Endothelial cell of umbilical vein (primary cell): ENCODE data around the gene EFNA5. TPM values are rescaled to one million over a fixed set of nuclear protein-coding genes. Genes with fewer than 3 reads are reported as not detected.

Experiments used
- BruUV-seq: library from RNA; stranded (reverse); fragments of 400-500 nt; replicated peaks from 2 replicates; lab custom pipeline; 2021; lab: Mats Ljungman, UMichigan
- CTCF ChIA-PET: fragments of 300-600, 350-600 bp; sonication (Branson Sonifier 250); formaldehyde crosslinking; loops from one replicate; lab custom pipeline; 2021; ENCODE audit warnings: antibody characterized with exemption, inconsistent platforms; lab: Charles Lee
- POLR2A ChIA-PET: fragments of 300-600, 350-600 bp; sonication (Branson Sonifier 250); formaldehyde crosslinking; loops from one replicate; lab custom pipeline; 2021; ENCODE audit warnings: antibody characterized with exemption, inconsistent platforms; lab: Charles Lee
- DNase-seq: peaks from one replicate; pipeline ENCODE4 v3.0.0-alpha.2; 2011; ENCODE audit warnings: low read depth, low spot score
- FAIRE-seq: peaks from 2 replicates; lab custom pipeline; 2011; peaks lifted over from hg19 to GRCh38; lab: Jason Lieb, UNC
- H2AFZ ChIP-seq: 2 replicates; pipeline ENCODE4 v1.6.0; 2012; ENCODE audit warnings: low read depth, low read length, control low read depth, inconsistent platforms
- H3K27ac ChIP-seq: 2 replicates; pipeline ENCODE4 v1.5.1; 2011; ENCODE audit warnings: low read depth, mild to moderate bottlenecking, control low read depth, low read length, moderate library complexity; ENCODE audit not compliant: insufficient read depth
- H3K27me3 ChIP-seq, 2 experiments: 2 replicates each; pipeline versions ENCODE4 v1.6.0 to v1.6.1; 2011; ENCODE audit warnings: low read length in 2 of 2, mixed read lengths in 1 of 2; ENCODE audit not compliant: control insufficient read depth in 2 of 2, insufficient read depth in 2 of 2
- H3K36me3 ChIP-seq, 2 experiments: 2 replicates in 1 of 2; 3 replicates in 1 of 2; pipeline ENCODE4 v1.5.1; 2011; ENCODE audit warnings: low read length in 2 of 2, mild to moderate bottlenecking in 1 of 2, moderate library complexity in 1 of 2; ENCODE audit not compliant: control insufficient read depth in 2 of 2, insufficient read depth in 2 of 2; ENCODE audit errors: extremely low read depth in 1 of 2
- H3K4me1 ChIP-seq: 3 replicates; pipeline ENCODE4 v1.5.1; 2011; ENCODE audit warnings: mild to moderate bottlenecking, low read length; ENCODE audit not compliant: control insufficient read depth, insufficient read depth; ENCODE audit errors: extremely low read depth
- H3K4me2 ChIP-seq: 2 replicates; pipeline ENCODE4 v1.6.1; 2011; ENCODE audit warnings: low read length, control low read depth, mixed read lengths; ENCODE audit not compliant: insufficient read depth
- H3K4me3 ChIP-seq, 3 experiments: fragments of 200-600 bp in 1 of 3; sonication (generic), shearing (Covaris generic) in 1 of 3; replicated peaks in 1 of 3; 2 replicates each; pipeline ENCODE4 v1.5.1; 2011 to 2016; ENCODE audit warnings: control low read depth in 3 of 3, low read length in 3 of 3, mild to moderate bottlenecking in 2 of 3, inconsistent platforms in 1 of 3, low read depth in 1 of 3, moderate library complexity in 1 of 3; ENCODE audit not compliant: insufficient read depth in 1 of 3
- H3K79me2 ChIP-seq: 2 replicates; pipeline ENCODE4 v1.6.0; 2012; ENCODE audit warnings: low read length, inconsistent platforms; ENCODE audit not compliant: control insufficient read depth, insufficient read depth
- H3K9ac ChIP-seq: replicated peaks from 2 replicates; pipeline ENCODE3; 2011; ENCODE audit warnings: low read length, control low read depth; ENCODE audit not compliant: insufficient read depth; ENCODE audit errors: extremely low read depth
- H3K9me1 ChIP-seq: replicated peaks from 3 replicates; pipeline ENCODE4 v1.6.0; 2011; ENCODE audit warnings: mild to moderate bottlenecking, low read length; ENCODE audit not compliant: control insufficient read depth, insufficient read depth; ENCODE audit errors: extremely low read depth
- H3K9me3 ChIP-seq: replicated peaks from 2 replicates; pipeline ENCODE4 v1.5.1; 2012; ENCODE audit warnings: low read length, inconsistent platforms; ENCODE audit not compliant: control insufficient read depth, insufficient read depth
- H4K20me1 ChIP-seq: replicated peaks from 2 replicates; pipeline ENCODE3; 2011; ENCODE audit warnings: mild to moderate bottlenecking, low read length; ENCODE audit not compliant: control insufficient read depth, insufficient read depth; ENCODE audit errors: extremely low read depth
- CTCF ChIP-seq, 2 donors: IDR thresholded peaks; 1 replicate in 1 of 2; 2 replicates in 1 of 2; pipeline ENCODE4 v1.5.1; 2011; ENCODE audit warnings: low read length in 2 of 2, mild to moderate bottlenecking in 2 of 2, moderate library complexity in 2 of 2, control low read depth in 1 of 2, inconsistent platforms in 1 of 2, low read depth in 1 of 2; ENCODE audit not compliant: insufficient read depth in 1 of 2; ENCODE audit errors: extremely low read depth in 1 of 2
- EZH2 ChIP-seq: IDR thresholded peaks from 2 replicates; pipeline ENCODE4 v1.6.1; 2012; ENCODE audit warnings: borderline replicate concordance, low read depth, mild to moderate bottlenecking, moderate library complexity, low read length, inconsistent platforms; ENCODE audit not compliant: severe bottlenecking
- FOS ChIP-seq: IDR thresholded peaks from 2 replicates; pipeline ENCODE4 v1.6.1; 2011; ENCODE audit warnings: mild to moderate bottlenecking, low read length, moderate library complexity, borderline replicate concordance; ENCODE audit not compliant: insufficient read depth
- GATA2 ChIP-seq: IDR thresholded peaks from 2 replicates; pipeline ENCODE4 v1.7.0; 2011; ENCODE audit warnings: low read depth, mild to moderate bottlenecking, moderate library complexity, mixed read lengths, low read length; ENCODE audit not compliant: insufficient read length, insufficient read depth
- JUN ChIP-seq: IDR thresholded peaks from 2 replicates; pipeline ENCODE4 v1.6.1; 2011; ENCODE audit warnings: borderline replicate concordance, low read depth; ENCODE audit not compliant: insufficient read length, insufficient read depth
- MAX ChIP-seq: IDR thresholded peaks from 2 replicates; pipeline ENCODE4 v1.6.1; 2011; ENCODE audit not compliant: insufficient read depth, insufficient read length
- MYC ChIP-seq: IDR thresholded peaks from one replicate; pipeline ENCODE4 v1.6.1; 2011; ENCODE audit warnings: mild to moderate bottlenecking, low read depth, low read length
- POLR2A ChIP-seq: IDR thresholded peaks from 2 replicates; pipeline ENCODE4 v1.6.1; 2012; ENCODE audit warnings: low read depth, mild to moderate bottlenecking, control low read depth, low read length
- POLR2AphosphoS5 ChIP-seq: IDR thresholded peaks from 2 replicates; pipeline ENCODE4 v1.6.1; 2012; ENCODE audit warnings: low read depth, mild to moderate bottlenecking, control low read depth, low read length, moderate library complexity; ENCODE audit not compliant: insufficient read depth
- dilution Hi-C: fragments of 300-500 bp; cut with MboI; formaldehyde crosslinking; loops from one replicate; pipeline ENCODE4 v1.15.0; 2019; ENCODE audit warnings: low sequenced_read_pairs; ENCODE audit not compliant: extremely low pct_ligation_motif_present
- intact Hi-C: fragments of 100-400 bp; cut with micrococcal nuclease; formaldehyde crosslinking; loops from one replicate; pipeline ENCODE4 v1.10.0; 2022
- polyA plus RNA-seq, 4 experiments: library from polyadenylated mRNA; depleted of rRNA in 3 of 4; stranded (reverse) in 3 of 4; unstranded in 1 of 4; fragments of >200 nt; gene quantifications; 2 replicates each; pipeline versions ENCODE4 v1.2.1 to v1.2.3, GENCODE V29; 2011 to 2012; ENCODE audit warnings: missing spikeins in 1 of 4
- total RNA-seq: library from RNA; stranded (reverse); gene quantifications from 2 replicates; pipeline ENCODE4 v1.2.3, GENCODE V29; 2021

The EFNA5 gene
- total and polyA plus RNA-seq, 2 donors (not counting 3 experiments of a cell fraction or from before 2014, with no cell fraction given) = 13.6 to 22.1 TPM

- no peak overlapping the region for H3K9ac ChIP-seq
- BruUV-seq = no TSS peak
- H3K4me2 ChIP-seq = no peak overlapping the region
- TF ChIP-seq JUN (no peak), POLR2A (no peak), CTCF (IDR thresholded peaks at IDR 0.05; ENCODE audit: extremely low read depth in 1 of 2, insufficient read depth in 1 of 2, low read depth in 1 of 2, low read length in 2 of 2) (no peak), POLR2AphosphoS5 (no peak), EZH2 (no peak), GATA2 (no peak), MAX (no peak), FOS (no peak), MYC (no peak)
- H3K9me1 ChIP-seq = no peaks in the 10 kb centered on the region
- H3K9me3 ChIP-seq = no peaks in the 10 kb centered on the region
- no peaks in the 10 kb centered on the region for H3K27me3 ChIP-seq
- ChIA-PET CTCF (interaction anchor here (0.8 to 1.4 kb wide), 2 partner anchors 10 to 64 kb away, joined by 3 read pairs; no protein-coding TSS in a partner anchor), POLR2A (no interaction called here)
- dilution Hi-C loops = no loop called here
- DNase-seq = no peak
- intact Hi-C loops = no loop called here
- no peak for FAIRE-seq
- no peaks in the 10 kb centered on the region for H3K36me3 ChIP-seq
- no peak overlapping the region for H3K27ac ChIP-seq
- H2AFZ ChIP-seq = no peak overlapping the region
- H3K4me3 ChIP-seq = no peak overlapping the region
- no peaks in the 10 kb centered on the region for H4K20me1 ChIP-seq
- H3K4me1 ChIP-seq = peaks cover 4% of the 10 kb centered on the region
- peaks cover 11% of the 10 kb centered on the region for H3K79me2 ChIP-seq
These were observed 34.2 kb downstream of the EFNA5 start for GRCh38 chr5:107636555-107636954.
